Measurements from ENCODE around the gene FEN1.

DNA sequence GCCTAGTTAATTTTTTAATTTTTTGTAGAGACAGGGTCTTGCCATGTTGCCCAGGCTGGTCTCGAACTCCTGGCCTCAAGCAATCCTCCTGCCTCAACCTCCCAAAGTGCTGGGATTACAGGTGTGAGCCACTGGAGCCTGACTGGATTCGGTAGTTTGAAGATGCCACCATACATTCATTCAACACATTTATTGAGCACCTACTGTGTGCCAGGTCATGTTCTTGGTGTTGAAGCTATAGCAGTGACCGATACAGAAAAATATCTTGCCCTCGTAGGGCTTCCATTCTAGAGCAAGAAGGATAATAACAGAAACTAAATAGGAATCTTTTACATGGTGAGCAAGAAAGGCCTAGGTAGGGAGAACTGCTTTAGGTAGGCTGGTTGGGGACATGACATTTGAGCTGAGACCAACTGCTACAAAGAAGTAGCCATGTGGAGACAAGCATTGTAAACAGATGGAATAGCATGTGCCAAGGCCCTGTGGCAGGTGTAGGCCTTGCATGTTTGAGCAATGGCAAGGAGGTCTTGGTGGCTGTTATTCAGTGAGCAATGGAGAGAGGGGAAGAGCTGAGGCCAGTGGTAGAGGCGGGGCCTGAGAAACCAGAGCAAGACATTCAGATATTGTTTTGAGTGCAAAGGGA is 42.0 kb upstream of the FEN1 start:
- TF ChIP-seq EZH2phosphoT487 (IDR thresholded peaks at IDR 0.05) (no peak), CTCF (IDR thresholded peaks at IDR 0.05) (no peak), EZH2 (IDR thresholded peaks at IDR 0.05) (no peak)

Measured in neural progenitor cell (in vitro differentiated cells).